SK-N-DZ (cell line): Measurements from ENCODE around the gene ZNF555.
"Not testable (repeated sequence)": the region's sequence is repeated elsewhere in the genome, so short reads cannot be mapped to it uniquely, and the experiment has no call there.

Experiments
- DNase-seq: peaks from one replicate; pipeline ENCODE4 v3.0.0-alpha.2; 2015; ENCODE audit warnings: low spot score

Gene ZNF555

GRCh38 chr19:2867025-2867991 is 26.0 kb downstream of the ZNF555 start, which contains the start of gene ZNF556:
Gene ZNF556, plus strand, starts transcription at chr19:2867335. Its CDS starts 87 bp downstream, at chr19:2867422.
- DNase-seq, result peak; percentile 70

GRCh38 chr19:2869618-2870017 is 28.3 kb downstream of the ZNF555 start:
- no peak for DNase-seq

GRCh38 chr19:2872175-2872574 is 30.9 kb downstream of the ZNF555 start:
- peak; percentile 21 for DNase-seq

- DNase-seq, result no peak
These were observed 36.4 kb downstream of the ZNF555 start for GRCh38 chr19:2877398-2878331.

GRCh38 chr19:2883686-2884439 is 42.6 kb downstream of the ZNF555 start:
- peak; percentile 29 for DNase-seq

DNA sequence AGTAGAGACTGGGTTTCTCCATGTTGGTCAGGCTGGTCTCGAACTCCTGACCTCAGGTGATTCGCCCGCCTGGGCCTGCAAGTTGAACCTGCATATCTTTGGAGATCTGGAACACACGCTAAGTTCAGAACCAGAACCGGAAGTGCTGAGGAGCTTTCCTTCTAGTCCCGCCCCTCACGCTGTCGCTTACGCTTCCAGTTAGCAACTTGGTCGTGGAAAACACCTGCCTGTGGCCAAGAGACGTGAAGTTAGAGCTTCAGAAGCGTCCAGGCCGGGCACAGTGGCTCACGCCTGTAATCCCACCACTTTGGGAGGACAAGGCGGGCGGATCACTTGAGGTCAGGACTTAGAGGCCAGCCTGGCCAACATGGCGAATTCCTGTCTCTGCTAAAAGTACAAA is 44.5 kb downstream of the ZNF555 start:
- no peak for DNase-seq

- peak; percentile 77 for DNase-seq
These were observed 46.2 kb downstream of the ZNF555 start for GRCh38 chr19:2887391-2887914.

GRCh38 chr19:2888731-2889224 is 47.5 kb downstream of the ZNF555 start:
- DNase-seq, result no peak

DNA sequence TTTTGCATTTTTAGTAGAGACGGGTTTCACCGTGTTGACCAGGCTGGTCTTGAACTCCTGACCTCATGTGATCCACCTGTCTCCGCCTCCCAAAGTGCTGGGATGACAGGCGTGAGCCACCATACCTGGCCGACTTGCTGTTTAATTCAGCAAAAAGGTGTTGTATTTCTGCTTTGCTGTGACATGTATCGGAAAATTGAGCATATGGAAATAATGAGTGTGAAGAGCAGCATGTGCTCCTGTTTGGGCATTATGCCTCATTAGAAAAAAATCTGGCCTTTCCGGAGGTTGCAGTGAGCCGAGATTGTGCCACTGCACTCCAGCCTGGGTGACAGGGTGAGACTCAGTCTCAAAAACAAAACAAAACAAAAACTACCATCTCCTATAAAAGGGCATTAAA is 49.3 kb downstream of the ZNF555 start:
- not testable (repeated sequence) for DNase-seq

DNA sequence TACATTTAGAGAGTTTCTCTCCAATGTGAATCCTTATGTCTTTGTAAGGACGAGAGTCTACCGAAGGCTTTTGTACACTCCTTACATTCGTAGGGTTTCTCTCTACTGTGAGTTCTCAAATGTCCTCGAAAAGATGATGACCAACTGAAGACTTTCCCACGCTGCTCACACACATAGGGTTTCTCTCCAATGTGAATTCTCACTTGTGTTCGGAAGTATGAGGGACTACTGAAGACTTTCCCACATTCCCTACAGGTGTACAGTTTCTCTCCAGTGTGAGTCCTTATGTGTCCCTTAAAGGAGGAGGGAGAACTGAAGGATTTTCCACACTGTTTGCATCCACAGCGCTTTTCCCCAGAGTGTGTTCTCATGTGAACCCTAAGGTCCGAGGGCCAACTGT is 55.4 kb downstream of the ZNF555 start:
- DNase-seq, result no peak

- DNase-seq, result peak; percentile 97
These were observed 59.3 kb downstream of the ZNF555 start, which contains the start of gene ZNF57 for GRCh38 chr19:2900296-2901252. Gene ZNF57, plus strand, starts transcription at chr19:2900928. Its CDS starts 118 bp downstream, at chr19:2901046.

- no peak for DNase-seq
These were observed 61.4 kb downstream of the ZNF555 start for GRCh38 chr19:2902590-2903218.

GRCh38 chr19:2903326-2903725 is 62.1 kb downstream of the ZNF555 start:
- not testable (repeated sequence) for DNase-seq

DNA sequence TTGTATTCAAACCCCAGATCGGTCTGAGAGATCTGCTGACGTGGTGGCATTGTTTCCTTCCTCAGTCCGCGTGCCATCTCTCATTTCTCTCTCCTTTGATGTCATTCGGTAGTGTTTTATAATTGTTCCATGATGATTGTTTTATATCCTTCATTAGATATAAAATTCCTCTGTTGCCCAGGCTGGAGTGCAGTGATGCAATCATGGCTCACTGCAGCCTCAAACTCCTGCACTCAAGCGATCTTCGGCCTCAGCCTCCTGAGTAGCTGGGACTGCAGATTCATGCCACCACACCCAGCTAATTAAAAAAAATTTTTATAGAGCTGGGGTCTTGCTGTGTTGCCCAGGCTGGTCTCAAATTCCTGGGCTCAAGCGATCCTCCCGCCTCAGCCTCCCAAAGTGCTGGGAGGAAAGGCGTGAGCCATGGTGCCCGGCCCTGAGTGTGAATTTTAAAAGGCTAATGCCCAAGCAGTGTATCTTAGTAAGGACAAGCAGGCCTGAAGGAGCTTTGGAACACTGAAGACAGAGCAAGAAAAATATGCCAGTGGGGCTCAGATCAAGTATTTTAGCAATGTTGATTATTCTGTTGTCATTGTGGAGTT is 64.7 kb downstream of the ZNF555 start:
- no peak for DNase-seq

DNA sequence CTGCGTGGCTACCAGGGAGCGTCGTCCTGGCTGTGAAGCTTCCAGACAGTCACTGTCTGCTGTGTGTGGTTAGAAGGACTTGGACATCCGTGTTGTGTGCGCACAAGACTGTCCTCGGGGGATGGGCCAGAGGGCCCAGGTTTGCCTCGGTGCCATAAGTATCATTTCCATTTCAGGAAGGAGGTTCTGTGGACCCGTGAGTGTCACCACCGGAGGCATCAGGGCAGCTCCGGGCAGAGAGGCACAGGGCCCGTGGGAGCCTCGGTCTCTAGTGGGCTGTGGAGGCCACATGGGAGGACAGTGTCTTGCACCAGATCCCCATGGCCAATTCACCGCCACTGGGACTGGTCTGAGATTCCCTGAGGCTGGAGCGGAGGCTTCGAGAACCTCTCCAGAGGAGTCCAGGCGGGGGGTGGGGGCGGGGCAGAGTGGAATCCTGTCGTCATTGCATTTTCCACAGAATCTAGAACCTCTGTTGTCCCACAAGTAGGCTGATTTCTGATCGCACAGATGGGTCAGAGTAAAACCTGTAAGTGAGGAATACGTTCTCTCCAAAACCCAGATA is 65.4 kb downstream of the ZNF555 start:
- DNase-seq, result no peak
